ENCODE data around the gene SMURF2. TPM values are rescaled to one million over a fixed set of nuclear protein-coding genes. Genes with fewer than 3 reads are reported as not detected.

Gene SMURF2
- total and polyA plus RNA-seq, 9 of the 15 experiments (the other 6 are each of a cell fraction or from before 2014, with no cell fraction given), result 3.8 to 22.0 (median 14.8) TPM

DNA sequence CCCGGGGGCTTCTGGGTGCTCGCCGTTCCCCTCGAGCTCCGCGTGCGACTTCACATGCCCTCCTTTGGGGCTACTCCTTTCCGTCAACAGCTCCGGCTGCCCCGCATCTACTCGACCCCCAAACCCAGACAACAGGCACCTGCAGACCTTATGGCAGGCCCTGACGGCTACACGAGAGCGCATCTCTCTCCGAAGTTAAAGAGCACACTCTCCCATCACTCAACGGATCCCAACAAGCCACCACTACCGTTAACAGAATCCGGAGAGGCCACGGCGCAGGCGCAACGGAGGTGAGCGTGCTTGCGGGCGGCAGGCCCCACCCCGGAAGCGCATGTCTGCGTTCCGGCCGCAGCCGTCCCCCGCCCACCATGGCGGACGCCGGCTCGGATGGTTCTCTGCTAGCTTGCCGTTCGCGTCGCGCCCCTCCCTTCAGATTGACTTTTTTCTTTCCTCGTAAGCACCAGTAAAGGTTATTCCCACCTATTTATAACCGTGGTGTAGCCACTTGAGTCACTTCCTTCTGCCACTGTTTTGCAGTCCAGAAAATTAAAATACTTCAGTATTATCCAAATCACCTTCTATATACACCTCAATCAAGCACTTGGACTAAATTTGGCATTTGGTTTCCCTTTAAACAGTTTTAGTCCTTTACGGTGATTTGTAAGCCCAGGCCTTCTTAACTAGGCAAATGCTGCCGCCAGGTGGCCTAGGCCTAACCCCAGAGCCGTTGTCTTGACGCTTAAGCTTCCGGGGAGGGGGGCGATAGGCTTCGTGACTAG lies 165.1 kb downstream of the SMURF2 start, which contains the start of gene POLG2 (continued):
- TF ChIP-seq, protein P1, sequence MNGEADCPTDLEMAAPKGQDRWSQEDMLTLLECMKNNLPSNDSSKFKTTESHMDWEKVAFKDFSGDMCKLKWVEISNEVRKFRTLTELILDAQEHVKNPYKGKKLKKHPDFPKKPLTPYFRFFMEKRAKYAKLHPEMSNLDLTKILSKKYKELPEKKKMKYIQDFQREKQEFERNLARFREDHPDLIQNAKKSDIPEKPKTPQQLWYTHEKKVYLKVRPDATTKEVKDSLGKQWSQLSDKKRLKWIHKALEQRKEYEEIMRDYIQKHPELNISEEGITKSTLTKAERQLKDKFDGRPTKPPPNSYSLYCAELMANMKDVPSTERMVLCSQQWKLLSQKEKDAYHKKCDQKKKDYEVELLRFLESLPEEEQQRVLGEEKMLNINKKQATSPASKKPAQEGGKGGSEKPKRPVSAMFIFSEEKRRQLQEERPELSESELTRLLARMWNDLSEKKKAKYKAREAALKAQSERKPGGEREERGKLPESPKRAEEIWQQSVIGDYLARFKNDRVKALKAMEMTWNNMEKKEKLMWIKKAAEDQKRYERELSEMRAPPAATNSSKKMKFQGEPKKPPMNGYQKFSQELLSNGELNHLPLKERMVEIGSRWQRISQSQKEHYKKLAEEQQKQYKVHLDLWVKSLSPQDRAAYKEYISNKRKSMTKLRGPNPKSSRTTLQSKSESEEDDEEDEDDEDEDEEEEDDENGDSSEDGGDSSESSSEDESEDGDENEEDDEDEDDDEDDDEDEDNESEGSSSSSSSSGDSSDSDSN (IDR thresholded peaks at IDR 0.05; ENCODE audit: borderline replicate concordance in 1 of 2, low read depth in 2 of 2, low read length in 2 of 2), result no peak
- TF ChIP-seq, protein P2, sequence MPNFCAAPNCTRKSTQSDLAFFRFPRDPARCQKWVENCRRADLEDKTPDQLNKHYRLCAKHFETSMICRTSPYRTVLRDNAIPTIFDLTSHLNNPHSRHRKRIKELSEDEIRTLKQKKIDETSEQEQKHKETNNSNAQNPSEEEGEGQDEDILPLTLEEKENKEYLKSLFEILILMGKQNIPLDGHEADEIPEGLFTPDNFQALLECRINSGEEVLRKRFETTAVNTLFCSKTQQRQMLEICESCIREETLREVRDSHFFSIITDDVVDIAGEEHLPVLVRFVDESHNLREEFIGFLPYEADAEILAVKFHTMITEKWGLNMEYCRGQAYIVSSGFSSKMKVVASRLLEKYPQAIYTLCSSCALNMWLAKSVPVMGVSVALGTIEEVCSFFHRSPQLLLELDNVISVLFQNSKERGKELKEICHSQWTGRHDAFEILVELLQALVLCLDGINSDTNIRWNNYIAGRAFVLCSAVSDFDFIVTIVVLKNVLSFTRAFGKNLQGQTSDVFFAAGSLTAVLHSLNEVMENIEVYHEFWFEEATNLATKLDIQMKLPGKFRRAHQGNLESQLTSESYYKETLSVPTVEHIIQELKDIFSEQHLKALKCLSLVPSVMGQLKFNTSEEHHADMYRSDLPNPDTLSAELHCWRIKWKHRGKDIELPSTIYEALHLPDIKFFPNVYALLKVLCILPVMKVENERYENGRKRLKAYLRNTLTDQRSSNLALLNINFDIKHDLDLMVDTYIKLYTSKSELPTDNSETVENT (CRISPR knock-in tag; IDR thresholded peaks at IDR 0.05), result peak; percentile 14; the same call in 1 of the 2 replicates
- TF ChIP-seq DACH1 (IDR thresholded peaks at IDR 0.05; ENCODE audit: partially characterized antibody) (no peak), ZNF707 (CRISPR knock-in tag; conservative IDR thresholded peaks at IDR 0.05) (no peak; the same call in 1 of the 2 replicates)
- TF ChIP-seq, protein P3, sequence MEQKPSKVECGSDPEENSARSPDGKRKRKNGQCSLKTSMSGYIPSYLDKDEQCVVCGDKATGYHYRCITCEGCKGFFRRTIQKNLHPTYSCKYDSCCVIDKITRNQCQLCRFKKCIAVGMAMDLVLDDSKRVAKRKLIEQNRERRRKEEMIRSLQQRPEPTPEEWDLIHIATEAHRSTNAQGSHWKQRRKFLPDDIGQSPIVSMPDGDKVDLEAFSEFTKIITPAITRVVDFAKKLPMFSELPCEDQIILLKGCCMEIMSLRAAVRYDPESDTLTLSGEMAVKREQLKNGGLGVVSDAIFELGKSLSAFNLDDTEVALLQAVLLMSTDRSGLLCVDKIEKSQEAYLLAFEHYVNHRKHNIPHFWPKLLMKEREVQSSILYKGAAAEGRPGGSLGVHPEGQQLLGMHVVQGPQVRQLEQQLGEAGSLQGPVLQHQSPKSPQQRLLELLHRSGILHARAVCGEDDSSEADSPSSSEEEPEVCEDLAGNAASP (IDR thresholded peaks at IDR 0.05), result no peak

Data from K562 (cell line).